HG03280 (cell line): Measurements from ENCODE around the gene FHOD3.
"Not testable (repeated sequence)": the region's sequence is repeated elsewhere in the genome, so short reads cannot be mapped to it uniquely, and the experiment has no call there.

Experiments used
- ATAC-seq: cut with Tn5 transposase; IDR thresholded peaks from one replicate; pipeline ENCODE4 v1.9.1; 2021; ENCODE audit warnings: mild to moderate bottlenecking, moderate library complexity; ENCODE audit not compliant: unreplicated experiment

The FHOD3 gene

DNA sequence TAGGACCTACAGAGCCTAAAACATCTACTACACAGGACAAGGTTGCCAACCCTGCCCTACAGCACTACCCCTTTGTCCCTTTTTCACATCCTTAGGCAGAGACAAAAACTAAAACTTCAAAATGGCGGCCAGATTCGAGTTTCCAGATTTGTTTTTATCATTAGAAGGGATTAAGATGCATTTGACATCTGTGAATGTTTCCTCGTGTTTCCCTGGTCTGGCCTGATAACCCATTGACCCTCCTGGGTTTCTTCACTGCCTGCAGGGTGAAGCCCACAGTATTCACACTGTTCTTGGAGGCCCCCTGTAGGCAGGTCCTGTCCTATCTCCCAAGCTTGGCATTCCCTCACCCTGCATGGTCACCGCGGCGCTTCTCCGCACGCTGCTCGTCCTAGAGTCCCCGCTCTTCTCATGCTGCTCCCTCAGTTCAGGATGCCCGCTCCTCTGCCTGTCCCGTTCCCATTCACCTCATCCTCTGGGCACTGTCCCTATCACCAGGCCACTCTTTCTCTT, 463.7 kb downstream of the FHOD3 start:
- ATAC-seq, result no peak

DNA sequence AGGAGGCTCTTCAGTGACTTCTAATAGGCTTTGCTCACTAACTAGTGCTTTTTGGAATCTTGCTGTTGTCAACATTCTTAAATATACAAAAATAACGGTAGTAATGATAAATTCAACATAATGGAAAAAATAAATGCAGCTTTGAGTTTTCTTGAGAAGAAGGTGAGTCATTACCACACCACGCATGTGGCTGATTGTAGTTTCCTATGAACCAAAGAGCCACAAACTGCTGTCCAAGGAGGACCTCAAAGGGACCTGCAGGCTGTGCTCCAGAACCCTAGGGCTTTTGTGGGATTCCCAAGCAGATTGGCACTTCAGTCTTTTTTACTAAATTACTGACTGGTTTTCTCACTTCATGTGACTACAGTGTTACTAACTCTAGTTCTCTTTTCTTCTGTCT, 464.6 kb downstream of the FHOD3 start:
- ATAC-seq, result no peak

GRCh38 chr18:36762965-36763364, 465.5 kb downstream of the FHOD3 start:
- ATAC-seq, result not testable (repeated sequence)

GRCh38 chr18:36766836-36767235, 469.3 kb downstream of the FHOD3 start:
- ATAC-seq, result no peak

DNA sequence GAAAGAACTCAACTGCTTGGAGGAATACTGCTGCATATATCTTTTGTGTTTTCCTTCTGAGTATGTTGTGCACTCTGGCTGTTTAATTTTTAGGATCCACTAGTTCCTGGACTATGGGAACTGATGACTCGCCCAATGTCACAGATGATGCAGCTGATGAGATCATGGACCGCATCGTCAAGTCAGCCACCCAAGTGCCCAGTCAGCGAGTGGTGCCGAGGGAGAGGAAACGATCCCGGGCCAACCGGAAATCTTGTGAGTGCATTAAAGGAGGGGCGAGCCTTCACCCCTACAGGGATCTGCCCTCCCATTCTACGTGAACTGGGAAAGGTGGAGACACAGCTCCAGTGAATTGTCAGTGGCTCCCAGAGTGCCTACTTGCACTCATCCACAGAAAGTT, 471.7 kb downstream of the FHOD3 start:
- no peak for ATAC-seq

DNA sequence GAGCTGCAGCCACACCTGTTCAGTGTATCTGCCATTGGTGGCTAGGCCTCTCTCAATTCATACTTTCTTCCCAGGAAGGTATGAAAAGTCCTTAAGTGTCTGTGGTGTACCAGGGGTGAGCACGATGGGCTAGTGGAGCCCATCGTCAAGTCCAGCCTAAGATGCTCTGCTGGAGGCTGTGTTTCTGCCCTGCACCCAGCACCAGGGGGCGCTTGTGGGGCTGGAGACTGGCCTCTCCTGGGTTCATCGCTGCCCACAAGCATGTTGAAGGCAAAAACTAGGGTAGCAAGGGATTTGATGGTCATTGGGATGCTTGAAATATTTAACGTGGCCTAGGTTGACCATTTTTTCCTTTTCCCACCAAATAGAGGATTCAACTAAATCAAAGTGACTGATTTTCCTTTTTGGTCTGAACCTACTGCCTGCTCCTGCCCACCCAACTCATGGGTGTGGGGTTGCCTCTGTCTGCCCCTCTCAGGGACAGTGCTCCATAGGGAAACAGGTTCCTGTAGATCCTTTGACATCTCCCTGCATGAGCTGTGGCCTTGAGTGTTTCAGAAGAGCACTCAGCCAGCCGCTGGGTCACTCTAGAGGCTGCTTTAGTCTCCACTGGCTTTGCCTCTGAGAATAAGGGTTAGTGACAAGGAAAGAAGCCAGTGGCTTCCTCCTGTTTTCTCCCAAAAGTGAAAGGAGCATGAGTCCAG, 472.2 kb downstream of the FHOD3 start:
- ATAC-seq, result no peak

DNA sequence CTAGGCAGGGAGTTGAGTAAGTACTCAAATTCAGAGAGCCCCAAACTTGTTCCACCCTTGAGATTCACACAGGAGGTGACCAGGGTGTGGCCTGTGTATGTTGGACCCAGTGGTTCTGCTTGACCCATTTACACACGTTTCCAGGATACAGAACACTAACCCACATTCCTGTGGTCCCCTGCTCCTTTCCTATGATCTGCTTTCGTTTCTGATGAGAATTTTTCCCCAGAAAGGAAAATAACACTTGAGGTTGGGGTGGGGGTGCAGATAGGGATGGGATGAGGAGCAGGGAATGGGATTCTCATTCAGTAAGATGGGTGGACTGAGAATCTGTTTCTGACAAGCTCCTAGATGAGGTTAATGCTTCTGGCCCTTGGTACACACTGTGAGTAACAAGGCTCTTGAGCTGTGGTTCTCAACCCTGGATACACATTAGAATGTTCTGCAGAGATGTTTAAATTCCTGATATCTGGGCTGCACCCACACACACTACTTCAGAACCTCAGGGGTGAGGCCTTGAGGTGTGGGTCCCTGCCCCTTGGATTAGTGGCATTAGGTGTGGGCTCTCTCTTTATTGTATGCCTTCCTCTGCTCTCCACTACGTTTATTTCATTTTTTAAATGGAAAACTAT, 472.9 kb downstream of the FHOD3 start:
- ATAC-seq, result no peak

DNA sequence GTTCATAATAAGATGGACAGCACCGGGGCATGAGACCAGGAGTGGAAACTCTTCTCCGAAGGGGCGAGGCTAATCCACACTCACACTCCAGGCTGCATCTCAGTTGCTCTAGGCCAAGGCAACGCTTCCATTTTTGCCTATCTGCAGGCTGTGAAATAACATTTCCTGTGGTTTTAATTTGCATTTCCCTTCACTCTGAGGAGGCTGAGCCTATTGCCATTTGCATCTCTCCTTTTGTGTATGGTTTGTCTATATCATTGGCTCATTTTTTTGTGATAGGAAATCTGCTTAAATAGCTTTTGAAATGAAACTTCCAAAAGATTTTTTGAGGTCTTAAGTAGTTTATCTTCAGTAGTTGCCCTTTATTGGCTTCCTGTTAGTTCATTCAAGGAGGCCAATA, 473.7 kb downstream of the FHOD3 start:
- no peak for ATAC-seq

GRCh38 chr18:36772241-36772723, 474.8 kb downstream of the FHOD3 start:
- no peak for ATAC-seq

- ATAC-seq, result no peak
Observed at GRCh38 chr18:36775396-36775795, 477.9 kb downstream of the FHOD3 start.

GRCh38 chr18:36776650-36777049, 479.1 kb downstream of the FHOD3 start:
- ATAC-seq, result no peak

GRCh38 chr18:36777566-36777965, 480.1 kb downstream of the FHOD3 start:
- ATAC-seq, result no peak

- ATAC-seq, result no peak
Observed at GRCh38 chr18:36780748-36781147, 483.2 kb downstream of the FHOD3 start.

DNA sequence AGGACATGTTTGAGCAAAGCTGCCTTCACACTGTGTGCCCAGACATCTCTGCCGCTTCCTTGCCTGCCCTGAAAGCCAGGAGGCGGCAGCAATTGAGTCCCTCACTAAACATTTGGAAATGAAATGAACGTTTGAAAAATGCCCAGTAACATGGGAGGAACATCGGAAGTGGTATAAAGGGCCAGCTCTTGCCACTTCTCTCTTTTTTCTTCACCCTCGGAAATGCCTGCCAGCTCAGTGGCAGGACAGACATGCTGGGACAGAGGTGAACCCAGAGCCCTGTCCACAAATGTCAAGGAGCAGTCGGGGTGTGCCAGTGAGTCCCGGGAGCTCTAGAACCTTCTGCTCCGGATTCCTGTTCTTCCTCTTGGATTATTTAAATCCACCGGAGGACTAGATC, 485.2 kb downstream of the FHOD3 start:
- no peak for ATAC-seq

DNA sequence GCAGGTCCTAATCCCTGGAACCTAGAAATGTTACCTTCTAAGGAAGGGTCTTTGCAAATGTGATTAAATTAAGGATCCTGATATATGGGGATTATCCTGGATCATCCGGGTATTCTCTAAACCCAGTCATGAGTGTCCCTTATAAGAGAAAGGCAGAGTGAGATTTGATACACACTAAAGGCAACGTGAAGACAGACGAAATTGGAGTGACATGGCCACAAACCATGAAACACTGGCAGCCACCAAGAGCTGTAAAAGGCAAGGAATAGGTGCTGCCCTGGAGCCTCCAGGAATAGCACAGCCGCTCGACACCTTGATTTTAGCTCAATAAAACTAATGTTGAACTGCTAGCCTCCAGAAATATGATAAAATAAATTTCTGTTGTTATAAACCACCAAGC, 486.3 kb downstream of the FHOD3 start:
- ATAC-seq, result no peak

GRCh38 chr18:36786686-36787085, 489.2 kb downstream of the FHOD3 start:
- ATAC-seq, result no peak

- ATAC-seq, result no peak
Observed at GRCh38 chr18:36792634-36793283, 495.2 kb downstream of the FHOD3 start.

- ATAC-seq, result no peak
Observed at GRCh38 chr18:36798738-36799473, 501.4 kb downstream of the FHOD3 start.

DNA sequence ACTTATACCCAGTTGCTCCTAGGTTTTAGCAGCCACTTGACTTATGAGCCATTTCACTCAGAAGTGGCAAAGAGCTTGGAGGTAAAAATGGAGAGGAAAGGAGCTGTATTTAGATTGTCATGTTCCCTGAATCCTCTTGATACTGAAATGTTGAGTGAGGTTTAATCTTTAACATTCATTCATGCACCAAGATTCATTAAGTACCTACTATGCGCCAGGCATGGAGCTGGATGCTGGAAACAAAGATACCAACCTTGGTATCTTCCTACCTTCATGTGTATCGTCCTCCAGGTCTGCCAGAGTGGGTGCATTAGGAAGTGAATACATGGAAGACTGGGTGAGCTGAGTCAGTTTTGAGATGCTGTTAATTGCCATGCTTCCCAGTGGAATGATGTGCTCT, 507.6 kb downstream of the FHOD3 start:
- ATAC-seq, result no peak

DNA sequence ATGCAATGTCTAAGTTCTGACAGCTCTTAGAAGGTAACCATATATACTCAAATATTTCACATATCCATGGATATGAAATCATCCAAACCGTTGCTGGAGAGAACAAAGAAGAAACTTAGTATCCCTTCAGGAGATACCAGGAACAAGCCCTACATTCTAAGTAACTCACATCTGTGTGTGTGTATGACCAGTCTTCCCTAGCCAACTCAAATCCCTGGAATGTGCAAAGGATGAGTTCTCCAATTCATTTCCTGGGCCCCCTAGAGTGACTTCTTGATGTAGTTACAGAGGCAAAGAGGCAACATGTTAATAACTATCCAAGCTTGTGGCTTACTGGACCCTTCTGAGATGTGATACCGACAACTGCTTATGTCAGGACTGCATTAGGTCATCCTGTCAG, 511.2 kb downstream of the FHOD3 start:
- ATAC-seq, result no peak
